ENCODE data around the gene ASXL1. TPM values are rescaled to one million over a fixed set of nuclear protein-coding genes. Genes with fewer than 3 reads are reported as not detected.

The ASXL1 gene
- total RNA-seq, 1 donor from 2014 or later: 142 TPM

- H3K4me1 Mint-ChIP-seq: peaks cover 39% of the 10 kb centered on the region
- H3K36me3 Mint-ChIP-seq (ENCODE audit: low read depth): peaks cover 32% of the 10 kb centered on the region
- H3K27ac Mint-ChIP-seq: no peak overlapping the region
Measured at GRCh38 chr20:32411955-32412706, 54.0 kb downstream of the ASXL1 start.

GRCh38 chr20:32415494-32415893, 57.4 kb downstream of the ASXL1 start:
- Mint-ChIP-seq H3K9me3 (no peaks in the 10 kb centered on the region), H3K27me3 (no peaks in the 10 kb centered on the region)

More at GRCh38 chr20:32411955-32412706, 54.0 kb downstream of the ASXL1 start:
- Mint-ChIP-seq H3K9me3 (no peaks in the 10 kb centered on the region), H3K27me3 (no peaks in the 10 kb centered on the region), H3K4me3 (no peak overlapping the region)
- intact Hi-C loops (cut with micrococcal nuclease): no loop called here
- no peak for DNase-seq

GRCh38 chr20:32416206-32416605, 58.1 kb downstream of the ASXL1 start:
- intact Hi-C loops (cut with micrococcal nuclease): no loop called here
- Mint-ChIP-seq H3K4me1 (peaks cover 35% of the 10 kb centered on the region), H3K9me3 (no peaks in the 10 kb centered on the region), H3K4me3 (no peak overlapping the region), H3K27ac (no peak overlapping the region), H3K27me3 (no peaks in the 10 kb centered on the region), H3K36me3 (ENCODE audit: low read depth) (peaks cover 24% of the 10 kb centered on the region)
- no peak for DNase-seq

More at GRCh38 chr20:32415494-32415893, 57.4 kb downstream of the ASXL1 start:
- peaks cover 34% of the 10 kb centered on the region for H3K4me1 Mint-ChIP-seq
- no peak for DNase-seq
- H3K36me3 Mint-ChIP-seq (ENCODE audit: low read depth): peaks cover 24% of the 10 kb centered on the region
- peak overlapping the region; percentile 3 for H3K27ac Mint-ChIP-seq
- intact Hi-C loops (cut with micrococcal nuclease): no loop called here
- no peak overlapping the region for H3K4me3 Mint-ChIP-seq

GRCh38 chr20:32418376-32418775, 60.2 kb downstream of the ASXL1 start:
- Mint-ChIP-seq H3K27me3 (no peaks in the 10 kb centered on the region), H3K36me3 (ENCODE audit: low read depth) (peaks cover 29% of the 10 kb centered on the region), H3K4me3 (no peak overlapping the region), H3K4me1 (peaks cover 24% of the 10 kb centered on the region), H3K27ac (no peak overlapping the region), H3K9me3 (no peaks in the 10 kb centered on the region)
- intact Hi-C loops (cut with micrococcal nuclease): no loop called here
- no peak for DNase-seq

- DNase-seq: no peak
- no peaks in the 10 kb centered on the region for H3K9me3 Mint-ChIP-seq
- H3K27ac Mint-ChIP-seq: no peak overlapping the region
- no peaks in the 10 kb centered on the region for H3K27me3 Mint-ChIP-seq
- peaks cover 30% of the 10 kb centered on the region for H3K36me3 Mint-ChIP-seq (ENCODE audit: low read depth)
- no peak overlapping the region for H3K4me3 Mint-ChIP-seq
- peaks cover 9% of the 10 kb centered on the region for H3K4me1 Mint-ChIP-seq
- intact Hi-C loops (cut with micrococcal nuclease): no loop called here
Measured at GRCh38 chr20:32421290-32421689, 63.2 kb downstream of the ASXL1 start.

- DNase-seq: no peak
- Mint-ChIP-seq H3K36me3 (ENCODE audit: low read depth) (peaks cover 60% of the 10 kb centered on the region), H3K9me3 (no peaks in the 10 kb centered on the region), H3K27ac (no peak overlapping the region), H3K4me3 (no peak overlapping the region), H3K4me1 (peaks cover 4% of the 10 kb centered on the region), H3K27me3 (no peaks in the 10 kb centered on the region)
- intact Hi-C loops (cut with micrococcal nuclease): no loop called here
Measured at GRCh38 chr20:32427996-32428395, 69.9 kb downstream of the ASXL1 start.

- Mint-ChIP-seq H3K36me3 (ENCODE audit: low read depth) (peaks cover 73% of the 10 kb centered on the region), H3K4me3 (no peak overlapping the region), H3K4me1 (peaks cover 4% of the 10 kb centered on the region), H3K27ac (no peak overlapping the region), H3K9me3 (no peaks in the 10 kb centered on the region), H3K27me3 (no peaks in the 10 kb centered on the region)
- intact Hi-C loops (cut with micrococcal nuclease): no loop called here
- no peak for DNase-seq
Measured at GRCh38 chr20:32429343-32429742, 71.2 kb downstream of the ASXL1 start.

GRCh38 chr20:32429745-32430360, 71.7 kb downstream of the ASXL1 start:
- no peak for DNase-seq
- H3K27ac Mint-ChIP-seq: no peak overlapping the region
- peaks cover 4% of the 10 kb centered on the region for H3K4me1 Mint-ChIP-seq
- H3K9me3 Mint-ChIP-seq: no peaks in the 10 kb centered on the region
- H3K27me3 Mint-ChIP-seq: no peaks in the 10 kb centered on the region
- no peak overlapping the region for H3K4me3 Mint-ChIP-seq
- H3K36me3 Mint-ChIP-seq (ENCODE audit: low read depth): peaks cover 71% of the 10 kb centered on the region
- intact Hi-C loops (cut with micrococcal nuclease): no loop called here

GRCh38 chr20:32431457-32431856, 73.3 kb downstream of the ASXL1 start:
- intact Hi-C loops (cut with micrococcal nuclease): no loop called here
- H3K4me3 Mint-ChIP-seq: no peak overlapping the region
- no peaks in the 10 kb centered on the region for H3K9me3 Mint-ChIP-seq
- H3K27me3 Mint-ChIP-seq: no peaks in the 10 kb centered on the region
- no peak overlapping the region for H3K27ac Mint-ChIP-seq
- DNase-seq: no peak
- H3K4me1 Mint-ChIP-seq: peaks cover 3% of the 10 kb centered on the region
- H3K36me3 Mint-ChIP-seq (ENCODE audit: low read depth): peaks cover 68% of the 10 kb centered on the region

- peaks cover 3% of the 10 kb centered on the region for H3K4me1 Mint-ChIP-seq
- peak overlapping the region; percentile 27 for H3K27ac Mint-ChIP-seq
- peaks cover 72% of the 10 kb centered on the region for H3K36me3 Mint-ChIP-seq (ENCODE audit: low read depth)
- H3K4me3 Mint-ChIP-seq: no peak overlapping the region
- intact Hi-C loops (cut with micrococcal nuclease): no loop called here
- DNase-seq: no peak
- no peaks in the 10 kb centered on the region for H3K9me3 Mint-ChIP-seq
- H3K27me3 Mint-ChIP-seq: no peaks in the 10 kb centered on the region
Measured at GRCh38 chr20:32432277-32432676, 74.1 kb downstream of the ASXL1 start.

GRCh38 chr20:32433311-32434021, 75.3 kb downstream of the ASXL1 start:
- Mint-ChIP-seq H3K36me3 (ENCODE audit: low read depth) (peaks cover 70% of the 10 kb centered on the region), H3K27ac (no peak overlapping the region), H3K9me3 (no peaks in the 10 kb centered on the region), H3K27me3 (no peaks in the 10 kb centered on the region), H3K4me1 (peaks cover 3% of the 10 kb centered on the region), H3K4me3 (no peak overlapping the region)
- no peak for DNase-seq
- intact Hi-C loops (cut with micrococcal nuclease): no loop called here

- H3K9me3 Mint-ChIP-seq: no peaks in the 10 kb centered on the region
- H3K36me3 Mint-ChIP-seq (ENCODE audit: low read depth): peaks cover 69% of the 10 kb centered on the region
- no peak overlapping the region for H3K27ac Mint-ChIP-seq
- intact Hi-C loops (cut with micrococcal nuclease): no loop called here
- DNase-seq: no peak
- no peak overlapping the region for H3K4me3 Mint-ChIP-seq
- peaks cover 10% of the 10 kb centered on the region for H3K4me1 Mint-ChIP-seq
- no peaks in the 10 kb centered on the region for H3K27me3 Mint-ChIP-seq
Measured at GRCh38 chr20:32434434-32434833, 76.3 kb downstream of the ASXL1 start.

- no peaks in the 10 kb centered on the region for H3K9me3 Mint-ChIP-seq
- intact Hi-C loops (cut with micrococcal nuclease): no loop called here
Measured at GRCh38 chr20:32435449-32436107, 77.4 kb downstream of the ASXL1 start.

More at GRCh38 chr20:32435449-32436107, 77.4 kb downstream of the ASXL1 start:
- Mint-ChIP-seq H3K4me3 (no peak overlapping the region), H3K27ac (no peak overlapping the region), H3K27me3 (no peaks in the 10 kb centered on the region), H3K36me3 (ENCODE audit: low read depth) (peaks cover 63% of the 10 kb centered on the region), H3K4me1 (peaks cover 12% of the 10 kb centered on the region)
- no peak for DNase-seq
